ENCODE measurements around the gene GDI1.

- TF ChIP-seq CTCF (IDR thresholded peaks at IDR 0.05; ENCODE audit: low read depth, low read length) (no peak), MAX (IDR thresholded peaks at IDR 0.05; ENCODE audit: low read depth, low read length) (peak; percentile 12; the same call in 1 of the 2 replicates), POLR2A (IDR thresholded peaks at IDR 0.05; ENCODE audit: extremely low read depth, insufficient read length) (peak; percentile 28), MYC (IDR thresholded peaks at IDR 0.05; ENCODE audit: low read depth, low read length) (no peak; the same call in 1 of the 2 replicates)
Observed at GRCh38 chrX:154428176-154429171, 8.5 kb upstream of the GDI1 start, which contains the start of gene ATP6AP1.

Measured in NB4 (cell line).